Mesenchymal stem cell (in vitro differentiated cells and primary cell): ENCODE measurements around the gene PLCB1.

Experiments
- DNase-seq: peaks from one replicate; pipeline ENCODE4 v3.0.0-alpha.2; 2013
- H2AFZ ChIP-seq: one replicate; pipeline ENCODE4 v1.6.1; 2013; ENCODE audit warnings: low read depth, mild to moderate bottlenecking, control low read depth, inconsistent platforms, low read length, moderate library complexity
- H2AK5ac ChIP-seq: 2 replicates; pipeline ENCODE4 v1.6.1; 2013; ENCODE audit warnings: low read length, moderate library complexity, mild to moderate bottlenecking, inconsistent platforms; ENCODE audit not compliant: severe bottlenecking
- H2BK120ac ChIP-seq: one replicate; pipeline ENCODE4 v1.6.1; 2013; ENCODE audit warnings: low read depth, mild to moderate bottlenecking, inconsistent platforms, low read length, moderate library complexity
- H2BK12ac ChIP-seq, 2 experiments: one replicate each; pipeline ENCODE4 v1.6.1; 2013; ENCODE audit warnings: inconsistent platforms in 2 of 2, low read length in 2 of 2, mild to moderate bottlenecking in 2 of 2, moderate library complexity in 2 of 2, control low read depth in 1 of 2
- H2BK15ac ChIP-seq: one replicate; pipeline ENCODE4 v1.6.1; 2013; ENCODE audit warnings: mild to moderate bottlenecking, low read depth, inconsistent platforms; ENCODE audit not compliant: poor library complexity, severe bottlenecking
- H2BK5ac ChIP-seq: 2 replicates; pipeline ENCODE4 v1.6.1; 2013; ENCODE audit warnings: low read depth, mild to moderate bottlenecking, low read length, control low read depth, inconsistent platforms; ENCODE audit not compliant: poor library complexity, severe bottlenecking
- H3K14ac ChIP-seq, 2 experiments: one replicate each; pipeline ENCODE4 v1.6.1; 2013; ENCODE audit warnings: inconsistent platforms in 2 of 2, low read length in 2 of 2, control low read depth in 1 of 2, mild to moderate bottlenecking in 1 of 2, moderate library complexity in 1 of 2
- H3K18ac ChIP-seq, 2 experiments: one replicate each; pipeline ENCODE4 v1.6.1; 2013; ENCODE audit warnings: inconsistent platforms in 2 of 2, low read length in 2 of 2, control low read depth in 1 of 2, low read depth in 1 of 2, mild to moderate bottlenecking in 1 of 2
- H3K23ac ChIP-seq, 2 experiments: one replicate each; pipeline ENCODE4 v1.6.1; 2013; ENCODE audit warnings: inconsistent platforms in 2 of 2, low read length in 2 of 2, mild to moderate bottlenecking in 2 of 2, moderate library complexity in 2 of 2, control low read depth in 1 of 2
- H3K27ac ChIP-seq: 2 replicates; pipeline ENCODE4 v1.5.1; 2013; ENCODE audit warnings: mild to moderate bottlenecking, moderate library complexity, low read length, control low read depth, inconsistent platforms; ENCODE audit not compliant: poor library complexity, severe bottlenecking
- H3K27me3 ChIP-seq, 2 experiments: 2 replicates each; pipeline versions ENCODE4 v1.6.1 to v1.7.0; 2013; ENCODE audit warnings: low read length in 2 of 2, mild to moderate bottlenecking in 2 of 2, moderate library complexity in 2 of 2, control low read depth in 1 of 2, inconsistent platforms in 1 of 2; ENCODE audit not compliant: control insufficient read depth in 1 of 2, insufficient read depth in 1 of 2
- H3K36me3 ChIP-seq, 2 experiments: 2 replicates each; pipeline versions ENCODE4 v1.6.1 to v1.7.0; 2013; ENCODE audit warnings: low read length in 2 of 2, control low read depth in 1 of 2, inconsistent platforms in 1 of 2, low read depth in 1 of 2, mild to moderate bottlenecking in 1 of 2; ENCODE audit not compliant: insufficient read depth in 2 of 2, control insufficient read depth in 1 of 2
- H3K4ac ChIP-seq, 2 experiments: one replicate each; pipeline ENCODE4 v1.6.1; 2013; ENCODE audit warnings: inconsistent platforms in 2 of 2, low read length in 2 of 2, mild to moderate bottlenecking in 2 of 2, moderate library complexity in 2 of 2, control low read depth in 1 of 2, low read depth in 1 of 2
- H3K4me1 ChIP-seq: 2 replicates; pipeline ENCODE4 v1.6.1; 2013; ENCODE audit warnings: low read depth, low read length, control low read depth; ENCODE audit not compliant: control insufficient read depth, insufficient read depth
- H3K4me2 ChIP-seq: 2 replicates; pipeline ENCODE4 v1.6.1; 2013; ENCODE audit warnings: low read length, mild to moderate bottlenecking, inconsistent platforms; ENCODE audit not compliant: poor library complexity, severe bottlenecking
- H3K4me3 ChIP-seq, 2 experiments: 2 replicates each; pipeline versions ENCODE4 v1.5.1 to v1.7.0; 2013; ENCODE audit warnings: low read length in 2 of 2, mild to moderate bottlenecking in 2 of 2, control low read depth in 1 of 2, low read depth in 1 of 2; ENCODE audit not compliant: insufficient read depth in 1 of 2
- H3K79me1 ChIP-seq: replicated peaks from 2 replicates; pipeline ENCODE4 v1.6.1; 2013; ENCODE audit warnings: mild to moderate bottlenecking, control low read depth, low read length, inconsistent platforms; ENCODE audit not compliant: poor library complexity, severe bottlenecking
- H3K9ac ChIP-seq: 2 replicates; pipeline ENCODE4 v1.7.0; 2013; ENCODE audit warnings: mild to moderate bottlenecking, low read length, moderate library complexity
- H3K9me3 ChIP-seq: 2 replicates; pipeline ENCODE4 v1.7.0; 2013; ENCODE audit warnings: mild to moderate bottlenecking, low read length; ENCODE audit not compliant: control insufficient read depth
- H4K8ac ChIP-seq: one replicate; pipeline ENCODE4 v1.6.1; 2013; ENCODE audit warnings: inconsistent platforms, mild to moderate bottlenecking, low read length, moderate library complexity
- H4K91ac ChIP-seq: one replicate; pipeline ENCODE4 v1.6.1; 2013; ENCODE audit warnings: mild to moderate bottlenecking, low read length, inconsistent platforms
- WGBS: methylation state at CpG from one replicate; pipeline ENCODE4 v1.1.7; 2013; ENCODE audit warnings: mixed read lengths; 5-methylcytosine and 5-hydroxymethylcytosine counted together

Gene PLCB1

DNA sequence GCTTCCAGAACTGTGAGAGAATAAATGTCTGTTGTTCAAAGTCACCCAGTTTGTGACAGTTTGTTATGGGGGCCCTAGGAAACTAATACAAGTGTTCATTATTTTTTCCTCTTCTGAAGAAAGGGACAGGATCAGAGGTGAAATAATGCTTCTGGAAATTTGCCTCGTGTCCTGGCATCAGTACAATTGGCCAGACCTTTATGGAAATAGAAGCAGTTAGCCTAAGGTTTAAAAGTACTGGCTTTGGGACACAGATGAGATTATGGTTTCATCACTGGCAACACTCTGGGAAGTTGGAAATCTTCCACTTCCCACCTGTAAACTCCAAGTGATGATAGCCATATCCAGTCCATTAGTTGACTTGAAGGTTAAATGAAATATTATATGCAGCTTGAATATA lies 88.7 kb downstream of the PLCB1 start:
- H3K9me3 ChIP-seq = no peaks in the 10 kb centered on the region
- H3K27me3 ChIP-seq = no peaks in the 10 kb centered on the region
- H4K91ac ChIP-seq = no peak overlapping the region
- no peak overlapping the region for H2AK5ac ChIP-seq
- H3K9ac ChIP-seq = no peak overlapping the region
- H4K8ac ChIP-seq = no peak overlapping the region
- no peak overlapping the region for H3K14ac ChIP-seq
- H2BK12ac ChIP-seq = no peak overlapping the region
- no peak overlapping the region for H3K27ac ChIP-seq
- H3K4me3 ChIP-seq = no peak overlapping the region
- H2BK120ac ChIP-seq = no peak overlapping the region
- WGBS = 83% methylated on average over 1 of the region's 1 CpG
- no peak overlapping the region for H3K23ac ChIP-seq
- H3K18ac ChIP-seq = no peak overlapping the region
- H3K4me1 ChIP-seq = no peaks in the 10 kb centered on the region
- no peak overlapping the region for H2BK5ac ChIP-seq
- H3K79me1 ChIP-seq = no peaks in the 10 kb centered on the region
- H2BK15ac ChIP-seq = no peak overlapping the region
- DNase-seq = no peak
- no peak overlapping the region for H2AFZ ChIP-seq
- no peak overlapping the region for H3K4ac ChIP-seq
- H3K4me2 ChIP-seq = no peak overlapping the region
- H3K36me3 ChIP-seq = no peaks in the 10 kb centered on the region

DNA sequence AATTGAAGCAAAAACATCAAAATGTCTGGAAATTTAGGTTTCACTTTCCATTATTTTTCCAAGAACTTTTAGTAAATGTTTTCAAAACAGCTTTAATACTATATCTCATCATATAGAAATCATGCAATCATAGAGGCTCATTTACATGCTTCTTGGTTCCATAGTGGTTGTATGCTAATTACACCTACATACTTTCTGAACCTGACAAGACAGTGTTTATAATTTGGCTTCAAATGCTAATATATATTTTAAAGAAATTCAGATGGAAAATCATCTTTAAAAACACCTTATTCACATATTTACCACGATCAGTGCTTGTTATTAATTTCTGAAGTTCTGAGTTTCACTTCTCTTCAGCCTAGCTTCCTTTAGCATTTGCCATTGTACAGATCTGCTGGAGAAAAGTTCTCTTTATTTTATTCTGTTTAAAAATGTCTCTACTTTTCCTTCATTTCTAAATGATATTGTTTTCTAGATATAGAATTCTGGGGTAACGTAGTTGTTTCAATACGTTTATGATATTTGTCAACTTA lies 89.9 kb downstream of the PLCB1 start:
- Histone ChIP-seq H3K23ac (no peak overlapping the region), H2AK5ac (no peak overlapping the region), H2AFZ (no peak overlapping the region), H2BK5ac (no peak overlapping the region), H3K27ac (no peak overlapping the region), H4K8ac (no peak overlapping the region), H3K36me3 (no peaks in the 10 kb centered on the region), H3K27me3 (no peaks in the 10 kb centered on the region), H3K4ac (no peak overlapping the region), H2BK15ac (no peak overlapping the region), H3K14ac (no peak overlapping the region), H3K79me1 (no peaks in the 10 kb centered on the region), H3K18ac (no peak overlapping the region), H4K91ac (no peak overlapping the region), H3K9me3 (no peaks in the 10 kb centered on the region), H3K4me2 (no peak overlapping the region), H3K4me1 (no peaks in the 10 kb centered on the region), H3K9ac (no peak overlapping the region), H2BK120ac (no peak overlapping the region), H3K4me3 (no peak overlapping the region), H2BK12ac (no peak overlapping the region)
- DNase-seq = no peak
- no CpG with 5 or more reads among the region's 3 CpGs for WGBS

DNA sequence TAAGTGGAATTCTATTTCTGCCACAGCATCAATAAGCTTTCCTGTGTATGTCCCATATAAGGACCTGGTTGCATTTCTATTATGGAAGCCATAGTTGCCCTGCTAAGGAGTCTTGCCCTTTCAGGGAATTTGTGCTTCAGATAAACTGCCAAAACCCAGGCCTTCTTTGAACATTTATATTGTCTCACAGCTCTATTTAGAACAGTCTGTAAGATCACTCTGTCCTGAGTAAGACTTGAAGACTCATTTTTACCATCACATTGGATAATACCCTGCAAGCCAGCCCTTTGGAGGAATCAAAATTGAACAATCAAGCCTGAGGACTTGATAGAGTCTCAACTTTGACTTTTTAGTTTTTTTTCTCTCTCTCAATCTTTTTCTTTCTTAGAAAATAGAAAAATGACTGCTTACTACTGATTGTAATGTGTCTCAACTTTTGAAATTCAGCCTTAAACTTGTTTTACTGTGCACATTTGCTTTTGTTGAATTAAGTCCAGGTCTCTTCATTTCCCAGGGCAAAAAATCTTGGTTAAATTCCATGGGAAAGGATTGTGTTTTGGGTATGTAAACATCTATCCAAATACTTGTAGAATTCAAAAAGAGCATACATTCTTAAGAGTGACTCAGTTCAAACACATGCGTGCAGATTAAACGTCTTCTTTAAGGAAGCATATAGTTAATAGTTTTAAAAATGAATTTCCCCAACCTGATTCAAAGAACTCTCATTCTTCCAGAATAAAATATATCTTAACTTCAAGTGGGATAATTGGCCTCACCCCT lies 91.2 kb downstream of the PLCB1 start:
- H2BK120ac ChIP-seq = no peak overlapping the region
- H3K27ac ChIP-seq = peak overlapping the region; percentile 57
- no peaks in the 10 kb centered on the region for H3K27me3 ChIP-seq
- peak overlapping the region in 1 of 2 experiments; percentile 34 for H3K18ac ChIP-seq
- no peak overlapping the region for H3K9ac ChIP-seq
- no peaks in the 10 kb centered on the region for H3K36me3 ChIP-seq
- H2BK12ac ChIP-seq = peak overlapping the region in 1 of 2 experiments; percentile 78
- H3K4ac ChIP-seq = no peak overlapping the region
- no peak overlapping the region for H2AFZ ChIP-seq
- H3K23ac ChIP-seq = no peak overlapping the region
- H2AK5ac ChIP-seq = no peak overlapping the region
- WGBS = no CpG with 5 or more reads among the region's 2 CpGs
- H3K9me3 ChIP-seq = no peaks in the 10 kb centered on the region
- no peak overlapping the region for H3K4me2 ChIP-seq
- H3K79me1 ChIP-seq = no peaks in the 10 kb centered on the region
- DNase-seq = peak; percentile 57
- no peak overlapping the region for H3K14ac ChIP-seq
- H4K91ac ChIP-seq = no peak overlapping the region
- no peak overlapping the region for H2BK15ac ChIP-seq
- no peaks in the 10 kb centered on the region for H3K4me1 ChIP-seq
- H3K4me3 ChIP-seq = no peak overlapping the region
- no peak overlapping the region for H2BK5ac ChIP-seq
- no peak overlapping the region for H4K8ac ChIP-seq

DNA sequence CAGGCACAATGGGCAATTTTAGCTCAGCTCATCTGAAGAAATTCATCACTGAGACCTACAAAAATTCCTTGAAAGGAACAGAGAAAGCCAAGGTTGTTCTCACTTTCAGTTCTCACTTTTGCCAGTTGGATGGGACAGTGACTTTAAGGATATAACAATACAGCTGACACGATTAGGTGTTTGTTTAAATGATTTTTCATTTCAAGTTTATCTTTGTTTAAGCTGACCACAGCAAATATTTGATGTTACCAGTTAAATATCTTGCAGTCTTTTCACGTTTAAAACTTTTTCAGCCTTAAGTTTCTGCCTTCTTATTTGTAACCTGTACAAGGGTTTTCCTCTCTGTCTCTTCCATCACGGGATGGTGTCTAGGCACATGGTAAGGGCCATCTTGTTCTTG lies 93.6 kb downstream of the PLCB1 start:
- Histone ChIP-seq H3K4me1 (no peaks in the 10 kb centered on the region), H3K18ac (no peak overlapping the region), H3K23ac (no peak overlapping the region), H3K9ac (no peak overlapping the region), H4K91ac (no peak overlapping the region), H2BK5ac (no peak overlapping the region), H2BK15ac (no peak overlapping the region), H3K4me3 (no peak overlapping the region), H2AFZ (no peak overlapping the region), H3K4me2 (no peak overlapping the region), H2BK120ac (no peak overlapping the region), H2AK5ac (no peak overlapping the region), H3K4ac (no peak overlapping the region), H2BK12ac (no peak overlapping the region), H4K8ac (no peak overlapping the region), H3K79me1 (no peaks in the 10 kb centered on the region), H3K27ac (no peak overlapping the region), H3K9me3 (no peaks in the 10 kb centered on the region), H3K27me3 (no peaks in the 10 kb centered on the region), H3K36me3 (no peaks in the 10 kb centered on the region), H3K14ac (no peak overlapping the region)
- 83% methylated on average over 2 of the region's 3 CpGs for WGBS
- DNase-seq = no peak
